Hepatocyte (in vitro differentiated cells): ENCODE results near the gene IFT43.

ENCODE experiments used
- EZH2 ChIP-seq: fragments of 200-600 bp; sonication (generic); IDR thresholded peaks from 2 replicates; pipeline ENCODE4 v1.6.1; 2016; ENCODE audit warnings: antibody characterized with exemption, mild to moderate bottlenecking, borderline replicate concordance
- EZH2phosphoT487 ChIP-seq: fragments of 200-600 bp; sonication (generic); IDR thresholded peaks from one replicate; pipeline ENCODE4 v1.6.1; 2018; ENCODE audit warnings: antibody characterized with exemption, mild to moderate bottlenecking, low read depth, moderate library complexity; ENCODE audit not compliant: unreplicated experiment, severe bottlenecking
- TF ChIP-seq, protein P1 (sequence below): fragments of 200-600 bp; sonication (generic); IDR thresholded peaks from 2 replicates; pipeline ENCODE4 v1.5.1; 2016; ENCODE audit warnings: antibody characterized with exemption, mild to moderate bottlenecking; ENCODE audit not compliant: poor library complexity

DNA sequence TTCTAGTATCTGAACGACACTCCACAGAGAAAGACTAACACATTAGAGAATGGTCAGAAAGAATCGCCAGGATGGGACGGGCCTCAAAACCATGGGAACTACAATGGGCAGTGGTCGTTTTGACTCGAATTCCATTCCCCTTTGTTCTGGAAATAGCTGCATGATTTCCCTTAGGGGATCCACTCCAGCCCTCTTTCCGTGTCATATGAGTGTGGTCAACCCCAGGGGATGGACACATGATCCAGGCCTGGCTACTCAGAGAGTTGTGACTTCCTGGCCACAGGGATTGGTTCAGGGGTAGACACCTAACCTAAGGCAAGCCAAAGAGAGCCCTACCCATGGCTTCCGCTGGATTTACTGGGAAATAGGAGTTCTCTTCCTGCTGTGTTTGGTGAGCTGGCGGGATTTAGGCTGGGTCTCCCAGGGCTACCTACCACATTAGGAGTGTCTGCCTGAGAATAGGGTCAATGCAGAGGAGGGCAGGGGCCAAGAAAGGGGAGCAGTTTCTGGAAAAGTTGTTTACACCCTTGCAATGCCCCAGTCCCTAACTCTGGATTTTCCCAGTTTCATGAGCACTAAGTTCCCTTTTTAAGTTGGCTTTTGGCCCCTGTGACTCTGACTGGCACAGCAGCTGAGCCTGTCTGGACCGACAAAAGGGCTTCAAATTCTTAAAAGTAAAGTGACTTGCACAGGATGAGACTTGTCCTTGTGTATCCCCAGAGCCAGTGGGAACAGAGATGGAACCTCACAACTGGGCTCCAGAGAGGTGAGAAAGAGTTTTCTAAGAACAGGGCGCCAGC lies 138.1 kb downstream of the IFT43 start:
- TF ChIP-seq, protein P1, sequence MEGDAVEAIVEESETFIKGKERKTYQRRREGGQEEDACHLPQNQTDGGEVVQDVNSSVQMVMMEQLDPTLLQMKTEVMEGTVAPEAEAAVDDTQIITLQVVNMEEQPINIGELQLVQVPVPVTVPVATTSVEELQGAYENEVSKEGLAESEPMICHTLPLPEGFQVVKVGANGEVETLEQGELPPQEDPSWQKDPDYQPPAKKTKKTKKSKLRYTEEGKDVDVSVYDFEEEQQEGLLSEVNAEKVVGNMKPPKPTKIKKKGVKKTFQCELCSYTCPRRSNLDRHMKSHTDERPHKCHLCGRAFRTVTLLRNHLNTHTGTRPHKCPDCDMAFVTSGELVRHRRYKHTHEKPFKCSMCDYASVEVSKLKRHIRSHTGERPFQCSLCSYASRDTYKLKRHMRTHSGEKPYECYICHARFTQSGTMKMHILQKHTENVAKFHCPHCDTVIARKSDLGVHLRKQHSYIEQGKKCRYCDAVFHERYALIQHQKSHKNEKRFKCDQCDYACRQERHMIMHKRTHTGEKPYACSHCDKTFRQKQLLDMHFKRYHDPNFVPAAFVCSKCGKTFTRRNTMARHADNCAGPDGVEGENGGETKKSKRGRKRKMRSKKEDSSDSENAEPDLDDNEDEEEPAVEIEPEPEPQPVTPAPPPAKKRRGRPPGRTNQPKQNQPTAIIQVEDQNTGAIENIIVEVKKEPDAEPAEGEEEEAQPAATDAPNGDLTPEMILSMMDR: no peak
- no peak for TF ChIP-seq EZH2
- TF ChIP-seq EZH2phosphoT487: no peak
